GM23248 (cell line): Measurements from ENCODE around the gene COX19. TPM values are rescaled to one million over a fixed set of nuclear protein-coding genes. Genes with fewer than 3 reads are reported as not detected.

ENCODE experiments used
- DNase-seq: peaks from one replicate; pipeline ENCODE4 v3.0.0-alpha.2; 2015
- H2AFZ ChIP-seq: fragments of 200-600 bp; sonication (generic); 2 replicates; pipeline ENCODE4 v1.6.1; 2016; ENCODE audit warnings: antibody characterized with exemption
- H3F3A ChIP-seq: fragments of 200-600 bp; sonication (generic); 2 replicates; pipeline ENCODE4 v1.6.1; 2016; ENCODE audit warnings: mild to moderate bottlenecking, antibody characterized with exemption, mixed run types; ENCODE audit not compliant: insufficient read depth
- H3K27ac ChIP-seq: fragments of 200-600 bp; sonication (generic); 2 replicates; pipeline ENCODE4 v1.5.1; 2016; ENCODE audit warnings: mild to moderate bottlenecking
- H3K27me3 ChIP-seq: fragments of 200-600 bp; sonication (generic); replicated peaks from 2 replicates; pipeline ENCODE4 v1.6.1; 2016; ENCODE audit warnings: mild to moderate bottlenecking; ENCODE audit not compliant: insufficient read depth
- H3K36me3 ChIP-seq: fragments of 200-600 bp; sonication (generic); 2 replicates; pipeline ENCODE4 v1.6.1; 2016; ENCODE audit warnings: low read depth, mild to moderate bottlenecking
- H3K4me1 ChIP-seq: fragments of 200-600 bp; sonication (generic); 2 replicates; pipeline ENCODE4 v1.6.1; 2016; ENCODE audit warnings: mild to moderate bottlenecking; ENCODE audit not compliant: insufficient read depth
- H3K4me2 ChIP-seq: fragments of 200-600 bp; sonication (generic); one replicate; pipeline ENCODE4 v1.6.1; 2016; ENCODE audit warnings: mild to moderate bottlenecking; ENCODE audit not compliant: unreplicated experiment
- H3K4me3 ChIP-seq: fragments of 200-600 bp; sonication (generic); 2 replicates; pipeline ENCODE4 v1.5.1; 2016; ENCODE audit warnings: mild to moderate bottlenecking
- H3K79me2 ChIP-seq: fragments of 200-600 bp; sonication (generic); 2 replicates; pipeline ENCODE4 v1.6.1; 2016; ENCODE audit warnings: mild to moderate bottlenecking; ENCODE audit not compliant: insufficient read depth
- H3K9ac ChIP-seq: fragments of 200-600 bp; sonication (generic); 2 replicates; pipeline ENCODE4 v1.6.1; 2016; ENCODE audit warnings: mild to moderate bottlenecking
- H3K9me2 ChIP-seq: fragments of 200-600 bp; sonication (generic); 2 replicates; pipeline ENCODE4 v1.6.1; 2016; ENCODE audit warnings: mixed run types, mild to moderate bottlenecking, moderate library complexity; ENCODE audit not compliant: insufficient read depth
- H3K9me3 ChIP-seq: fragments of 200-600 bp; sonication (generic); one replicate; pipeline ENCODE4 v1.6.1; 2017; ENCODE audit warnings: low read depth
- H4K20me1 ChIP-seq: fragments of 200-600 bp; sonication (generic); 2 replicates; pipeline ENCODE4 v1.6.0; 2016; ENCODE audit not compliant: insufficient read depth
- EZH2 ChIP-seq: fragments of 200-600 bp; sonication (generic); IDR thresholded peaks from 2 replicates; pipeline ENCODE4 v1.6.1; 2018; ENCODE audit warnings: antibody characterized with exemption, mild to moderate bottlenecking; ENCODE audit not compliant: insufficient read depth, poor library complexity, severe bottlenecking
- EZH2phosphoT487 ChIP-seq: fragments of 200-600 bp; sonication (generic); IDR thresholded peaks from 2 replicates; pipeline ENCODE4 v1.6.1; 2018; ENCODE audit warnings: antibody characterized with exemption, moderate library complexity, mild to moderate bottlenecking, low read depth; ENCODE audit not compliant: insufficient read depth
- WGBS, 2 experiments: methylation state at CpG; one replicate each; pipeline ENCODE4 v1.1.6; 2015 to 2017; ENCODE audit warnings: low lambda C conversion rate in 2 of 2, low coverage in 1 of 2; ENCODE audit errors: missing lambda C conversion rate in 2 of 2; 5-methylcytosine and 5-hydroxymethylcytosine counted together
- in situ Hi-C: fragments of 300-500 bp; cut with MboI; formaldehyde crosslinking; loops from 2 replicates; pipeline ENCODE4 v1.15.0; 2020
- polyA plus RNA-seq: library from polyadenylated mRNA; unstranded; fragments of >200 nt; fragmentation: Nextera tagmentation; extraction: Ambion mirVana; gene quantifications from 2 replicates; pipeline ENCODE4 v1.2.1, GENCODE V29; 2016
- total RNA-seq: library from RNA; depleted of rRNA; stranded (reverse); fragments of >200 nt; shearing (Covaris generic); gene quantifications from 2 replicates; pipeline ENCODE4 v1.2.3, GENCODE V29; 2014

Gene COX19
- total and polyA plus RNA-seq, 2 experiments from 2014 or later, result 5.5 to 9.9 TPM

DNA sequence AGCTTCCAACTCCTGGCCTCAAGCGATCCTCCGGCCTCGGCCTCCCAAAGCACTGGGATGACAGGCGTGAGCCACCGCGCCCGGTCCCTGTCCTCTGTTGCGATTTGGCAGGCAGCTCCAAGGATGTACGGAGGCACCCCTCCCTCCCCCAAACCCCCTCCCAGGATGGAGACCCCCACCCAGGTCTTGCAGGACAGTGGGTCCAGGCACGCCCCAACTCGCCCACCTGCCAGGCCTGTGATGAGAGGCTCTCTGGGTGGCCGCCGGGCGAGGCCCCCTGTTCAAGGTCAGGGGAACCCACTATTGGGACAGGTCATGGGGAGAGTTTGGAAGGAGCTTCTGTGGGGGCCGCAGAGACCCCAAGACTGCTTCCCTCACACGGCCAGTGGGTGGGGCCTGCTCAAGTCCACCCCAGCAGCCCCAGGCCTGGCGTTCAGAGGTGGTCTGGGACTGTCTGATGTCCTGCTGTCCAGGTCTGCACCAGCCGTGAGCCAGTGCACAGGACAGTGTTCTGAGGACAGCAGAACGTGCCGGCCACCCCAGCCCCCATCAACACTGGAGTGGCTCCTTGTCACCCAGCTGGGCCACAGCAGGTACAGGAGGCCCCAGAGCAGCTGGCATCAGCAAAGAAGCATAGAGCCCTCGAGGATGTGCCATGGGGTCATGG is 23.3 kb downstream of the COX19 start:
- Histone ChIP-seq H3K27ac (no peak overlapping the region), H3K4me1 (no peaks in the 10 kb centered on the region), H3K9ac (no peak overlapping the region), H3K9me3 (no peaks in the 10 kb centered on the region), H3K79me2 (no peaks in the 10 kb centered on the region), H3K27me3 (no peaks in the 10 kb centered on the region; the same call in 1 of the 2 replicates), H3K36me3 (no peaks in the 10 kb centered on the region), H3F3A (no peaks in the 10 kb centered on the region), H3K4me3 (no peak overlapping the region), H3K9me2 (no peaks in the 10 kb centered on the region), H2AFZ (no peak overlapping the region), H4K20me1 (no peaks in the 10 kb centered on the region), H3K4me2 (no peak overlapping the region)
- in situ Hi-C loops, result no loop called here
- 72 to 77% methylated on average over 16 to 21 of the region's 21 CpGs for WGBS, 2 experiments
- TF ChIP-seq EZH2phosphoT487 (no peak), EZH2 (no peak)
- no peak for DNase-seq

DNA sequence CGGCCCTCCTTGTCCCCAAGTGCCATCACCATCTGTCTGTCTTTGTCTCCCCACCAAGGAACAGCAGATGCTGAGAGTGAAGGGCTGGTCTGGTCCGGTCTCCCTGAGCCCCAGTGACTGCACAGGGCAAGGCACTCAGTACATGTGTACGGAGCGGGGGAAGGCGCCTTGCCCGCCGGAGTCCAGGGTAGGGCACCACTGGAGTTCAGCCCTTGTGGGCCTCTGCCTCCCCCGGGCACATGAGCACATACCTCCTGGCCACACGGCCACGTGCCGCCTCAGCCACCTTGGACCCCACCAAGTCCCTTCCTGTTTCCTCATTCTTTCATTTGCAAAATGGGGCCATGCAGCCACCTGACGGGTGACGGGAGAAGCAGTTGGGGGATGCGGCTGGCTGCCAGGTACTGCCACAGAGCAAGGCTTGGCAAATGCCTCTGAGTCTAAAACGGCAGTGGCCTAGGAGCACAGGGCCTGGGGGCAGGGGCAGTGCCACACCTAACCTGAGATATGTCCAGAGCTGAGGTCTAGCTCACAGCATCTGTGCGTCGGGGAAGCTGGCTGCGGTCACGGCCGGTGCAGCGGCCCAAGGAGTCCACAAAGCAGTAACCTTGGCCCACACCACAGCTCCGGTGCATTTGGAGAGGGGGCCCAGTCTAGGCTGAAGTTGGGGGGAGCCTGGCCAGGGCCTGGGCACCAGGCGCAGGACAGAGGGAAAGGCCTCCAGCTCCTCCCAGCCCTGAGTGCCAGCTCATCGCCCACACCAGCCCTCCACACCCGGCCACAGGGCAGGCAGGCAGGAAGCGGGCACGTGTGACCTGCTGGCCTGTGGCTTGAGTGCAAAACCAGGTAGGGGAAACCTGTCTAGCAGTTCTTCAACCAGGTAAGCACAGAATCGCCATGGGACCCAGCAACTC is 26.1 kb downstream of the COX19 start:
- WGBS, 2 experiments, result 68 to 69% methylated on average over 26 of the region's 28 CpGs

DNA sequence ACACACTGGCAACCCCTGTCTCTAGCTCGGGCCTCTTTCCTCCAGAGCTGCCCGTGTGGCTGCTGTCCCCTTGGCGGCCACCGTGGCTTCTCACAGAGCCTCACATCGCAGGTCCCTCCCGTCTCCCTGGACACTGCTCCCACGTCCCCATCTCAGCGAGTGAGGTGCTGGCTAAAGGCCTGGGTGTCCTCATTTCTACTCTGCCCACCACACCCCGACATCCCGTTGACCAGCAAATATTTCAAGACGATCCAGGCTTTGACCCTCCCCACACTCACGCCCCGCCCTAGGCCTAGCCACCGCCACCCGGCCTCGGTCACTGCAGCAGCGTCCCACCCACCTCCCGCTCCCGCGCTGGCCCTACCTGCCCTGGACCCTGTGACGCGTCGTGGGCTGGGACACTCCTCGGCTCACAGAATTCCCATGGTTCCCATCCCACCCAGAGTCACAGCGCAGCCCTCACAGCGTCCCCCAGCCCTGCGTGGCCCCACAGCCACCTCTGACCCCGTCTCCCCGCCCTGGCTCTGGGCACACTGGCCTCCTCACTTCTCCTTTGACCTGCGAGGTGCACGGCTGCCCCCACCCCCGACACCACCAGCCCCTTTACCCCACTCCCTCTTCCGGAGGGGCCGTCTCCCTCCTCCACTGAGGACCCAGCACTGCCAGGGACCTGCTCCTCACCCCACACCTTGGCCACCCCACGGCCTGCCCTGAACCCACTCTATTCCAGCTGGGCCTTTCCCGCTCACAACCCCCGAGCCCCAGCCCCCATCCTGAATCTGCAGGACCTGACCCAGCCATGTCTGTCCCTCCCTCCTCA is 27.7 kb downstream of the COX19 start:
- Histone ChIP-seq H3K9ac (no peak overlapping the region), H3K9me2 (no peaks in the 10 kb centered on the region), H2AFZ (no peak overlapping the region), H3F3A (no peaks in the 10 kb centered on the region), H3K36me3 (no peaks in the 10 kb centered on the region), H3K4me2 (no peak overlapping the region), H3K27me3 (no peaks in the 10 kb centered on the region), H3K79me2 (no peaks in the 10 kb centered on the region), H3K9me3 (no peaks in the 10 kb centered on the region), H3K4me1 (no peaks in the 10 kb centered on the region), H4K20me1 (no peaks in the 10 kb centered on the region), H3K4me3 (no peak overlapping the region), H3K27ac (no peak overlapping the region)
- 66 to 72% methylated on average over 12 to 37 of the region's 37 CpGs for WGBS, 2 experiments
- no peak for DNase-seq
- in situ Hi-C loops, result no loop called here
- no peak for TF ChIP-seq EZH2phosphoT487
- no peak for TF ChIP-seq EZH2

More for the DNA sequence above, 26.1 kb downstream of the COX19 start:
- H3K9ac ChIP-seq, result no peak overlapping the region
- no peak overlapping the region for H2AFZ ChIP-seq
- no peaks in the 10 kb centered on the region for H3K4me1 ChIP-seq
- H3K79me2 ChIP-seq, result no peaks in the 10 kb centered on the region
- no peaks in the 10 kb centered on the region for H3F3A ChIP-seq
- no peak for DNase-seq
- TF ChIP-seq EZH2phosphoT487 (no peak), EZH2 (no peak)
- H3K27ac ChIP-seq, result no peak overlapping the region
- H3K9me2 ChIP-seq, result no peaks in the 10 kb centered on the region
- H3K4me3 ChIP-seq, result no peak overlapping the region
- H3K27me3 ChIP-seq, result no peaks in the 10 kb centered on the region; the same call in 1 of the 2 replicates
- H3K36me3 ChIP-seq, result no peaks in the 10 kb centered on the region
- no peaks in the 10 kb centered on the region for H4K20me1 ChIP-seq
- H3K4me2 ChIP-seq, result no peak overlapping the region
- H3K9me3 ChIP-seq, result no peaks in the 10 kb centered on the region
- in situ Hi-C loops, result no loop called here
